ENCODE data around the gene ZBTB24. TPM values are rescaled to one million over a fixed set of nuclear protein-coding genes. Genes with fewer than 3 reads are reported as not detected.

The ZBTB24 gene
- total RNA-seq, 1 experiment from 2014 or later: 21.5 TPM

DNA sequence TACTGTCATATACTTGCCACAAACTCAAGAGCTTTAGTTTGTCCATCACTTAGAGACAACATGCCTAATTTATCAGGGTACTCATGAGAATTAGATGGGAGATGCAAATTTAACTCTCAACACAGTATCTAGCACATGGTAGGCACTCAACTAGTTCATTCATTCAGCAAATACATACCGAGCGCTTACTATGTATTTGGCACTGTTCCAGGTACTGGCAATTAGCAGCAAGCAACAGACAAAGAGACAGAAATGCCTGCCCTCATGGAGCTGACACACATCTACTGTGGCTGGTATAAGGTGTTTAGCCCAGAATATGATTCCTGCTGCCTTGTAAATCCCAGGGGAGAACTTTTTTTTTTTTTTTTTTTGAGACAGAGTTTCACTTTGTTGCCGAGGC is 32.2 kb downstream of the ZBTB24 start:
- BruUV-seq (replicated peaks): no TSS peak
- no peaks in the 10 kb centered on the region for H3K36me3 ChIP-seq (ENCODE audit: control insufficient read depth, insufficient read depth, low read length)
- ATAC-seq: no peak
- in situ Hi-C loops (cut with HindIII; ENCODE audit: low pct_unique_long_range_greater_than_20kb, low sequenced_read_pairs) (no loop called here), intact Hi-C loops (cut with micrococcal nuclease; ENCODE audit: unreplicated experiment) (no loop called here)
- TF ChIP-seq POLR2AphosphoS5 (IDR thresholded peaks at IDR 0.05; ENCODE audit: low read depth, low read length) (no peak), TCF7L2 (IDR thresholded peaks at IDR 0.05; ENCODE audit: low read depth, low read length) (no peak), SIN3A (IDR thresholded peaks at IDR 0.05; ENCODE audit: borderline replicate concordance, insufficient read depth, low read depth, low read length) (no peak)
- TF ChIP-seq, protein P1, sequence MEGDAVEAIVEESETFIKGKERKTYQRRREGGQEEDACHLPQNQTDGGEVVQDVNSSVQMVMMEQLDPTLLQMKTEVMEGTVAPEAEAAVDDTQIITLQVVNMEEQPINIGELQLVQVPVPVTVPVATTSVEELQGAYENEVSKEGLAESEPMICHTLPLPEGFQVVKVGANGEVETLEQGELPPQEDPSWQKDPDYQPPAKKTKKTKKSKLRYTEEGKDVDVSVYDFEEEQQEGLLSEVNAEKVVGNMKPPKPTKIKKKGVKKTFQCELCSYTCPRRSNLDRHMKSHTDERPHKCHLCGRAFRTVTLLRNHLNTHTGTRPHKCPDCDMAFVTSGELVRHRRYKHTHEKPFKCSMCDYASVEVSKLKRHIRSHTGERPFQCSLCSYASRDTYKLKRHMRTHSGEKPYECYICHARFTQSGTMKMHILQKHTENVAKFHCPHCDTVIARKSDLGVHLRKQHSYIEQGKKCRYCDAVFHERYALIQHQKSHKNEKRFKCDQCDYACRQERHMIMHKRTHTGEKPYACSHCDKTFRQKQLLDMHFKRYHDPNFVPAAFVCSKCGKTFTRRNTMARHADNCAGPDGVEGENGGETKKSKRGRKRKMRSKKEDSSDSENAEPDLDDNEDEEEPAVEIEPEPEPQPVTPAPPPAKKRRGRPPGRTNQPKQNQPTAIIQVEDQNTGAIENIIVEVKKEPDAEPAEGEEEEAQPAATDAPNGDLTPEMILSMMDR (IDR thresholded peaks at IDR 0.05): no peak
- TF ChIP-seq, protein P2, sequence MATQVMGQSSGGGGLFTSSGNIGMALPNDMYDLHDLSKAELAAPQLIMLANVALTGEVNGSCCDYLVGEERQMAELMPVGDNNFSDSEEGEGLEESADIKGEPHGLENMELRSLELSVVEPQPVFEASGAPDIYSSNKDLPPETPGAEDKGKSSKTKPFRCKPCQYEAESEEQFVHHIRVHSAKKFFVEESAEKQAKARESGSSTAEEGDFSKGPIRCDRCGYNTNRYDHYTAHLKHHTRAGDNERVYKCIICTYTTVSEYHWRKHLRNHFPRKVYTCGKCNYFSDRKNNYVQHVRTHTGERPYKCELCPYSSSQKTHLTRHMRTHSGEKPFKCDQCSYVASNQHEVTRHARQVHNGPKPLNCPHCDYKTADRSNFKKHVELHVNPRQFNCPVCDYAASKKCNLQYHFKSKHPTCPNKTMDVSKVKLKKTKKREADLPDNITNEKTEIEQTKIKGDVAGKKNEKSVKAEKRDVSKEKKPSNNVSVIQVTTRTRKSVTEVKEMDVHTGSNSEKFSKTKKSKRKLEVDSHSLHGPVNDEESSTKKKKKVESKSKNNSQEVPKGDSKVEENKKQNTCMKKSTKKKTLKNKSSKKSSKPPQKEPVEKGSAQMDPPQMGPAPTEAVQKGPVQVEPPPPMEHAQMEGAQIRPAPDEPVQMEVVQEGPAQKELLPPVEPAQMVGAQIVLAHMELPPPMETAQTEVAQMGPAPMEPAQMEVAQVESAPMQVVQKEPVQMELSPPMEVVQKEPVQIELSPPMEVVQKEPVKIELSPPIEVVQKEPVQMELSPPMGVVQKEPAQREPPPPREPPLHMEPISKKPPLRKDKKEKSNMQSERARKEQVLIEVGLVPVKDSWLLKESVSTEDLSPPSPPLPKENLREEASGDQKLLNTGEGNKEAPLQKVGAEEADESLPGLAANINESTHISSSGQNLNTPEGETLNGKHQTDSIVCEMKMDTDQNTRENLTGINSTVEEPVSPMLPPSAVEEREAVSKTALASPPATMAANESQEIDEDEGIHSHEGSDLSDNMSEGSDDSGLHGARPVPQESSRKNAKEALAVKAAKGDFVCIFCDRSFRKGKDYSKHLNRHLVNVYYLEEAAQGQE (IDR thresholded peaks at IDR 0.05; ENCODE audit: insufficient read depth in 1 of 2, low read depth in 2 of 2, low read length in 1 of 2): no peak
- H3K27ac ChIP-seq (ENCODE audit: low read length): no peak overlapping the region
- ChIA-PET POLR2A (interaction anchor here (0.5 kb wide), 1 partner anchor 29 kb away, joined by 8 read pairs; no protein-coding TSS in a partner anchor), CTCF (no interaction called here)
- peaks cover 6% of the 10 kb centered on the region for H3K4me1 ChIP-seq (ENCODE audit: control insufficient read depth, insufficient read depth, low read length)
- H3K4me3 ChIP-seq (ENCODE audit: low read depth in 2 of 2, low read length in 2 of 2): no peak overlapping the region
- DNase-seq (ENCODE audit: low read depth, low spot score): no peak
- H3K27me3 ChIP-seq (ENCODE audit: control insufficient read depth, insufficient read depth, low read length): no peaks in the 10 kb centered on the region
- H3K9me3 ChIP-seq (ENCODE audit: control insufficient read depth, insufficient read depth, low read depth, low read length): no peaks in the 10 kb centered on the region

DNA sequence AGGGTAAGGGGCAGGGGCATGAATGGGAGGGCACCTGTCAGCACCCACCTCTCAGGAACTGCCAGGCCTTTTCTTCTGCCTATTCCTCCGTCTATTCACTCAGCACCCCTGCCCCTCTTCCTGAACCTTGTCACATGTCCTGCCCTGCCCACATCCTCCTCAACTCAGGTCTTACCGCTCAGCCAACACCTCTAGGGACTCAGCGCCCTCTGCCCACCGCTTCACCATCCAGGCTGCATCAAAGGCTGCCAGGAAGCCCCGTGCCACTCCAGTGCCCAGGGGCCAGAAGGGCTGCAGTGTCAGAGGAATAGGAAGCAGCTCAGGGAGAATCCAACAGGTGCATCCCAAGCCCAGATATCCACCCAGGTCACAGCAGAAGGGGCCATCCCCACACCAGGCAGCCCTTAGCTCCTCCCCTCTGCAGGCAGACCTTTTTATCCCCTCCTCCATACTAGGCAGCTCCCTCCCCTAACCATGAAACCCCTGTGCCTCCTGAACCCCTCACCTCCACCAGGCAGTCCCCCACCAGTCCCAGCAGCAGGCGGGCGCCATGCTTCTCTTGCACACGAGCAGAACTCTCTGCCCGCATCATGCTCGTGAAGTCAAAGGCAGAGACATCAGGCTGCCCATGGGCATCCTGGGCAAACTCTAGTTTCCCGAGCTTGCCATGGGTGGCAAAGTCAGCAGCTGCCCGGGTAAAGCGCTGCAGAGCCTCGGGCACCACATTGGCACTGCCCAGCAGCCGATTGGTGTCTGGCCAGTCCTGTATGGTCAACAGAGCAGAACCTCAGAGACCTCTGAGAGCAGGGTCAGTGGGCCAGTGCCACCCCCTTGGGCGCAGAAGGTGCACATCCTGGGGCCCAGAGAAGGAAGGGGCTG is 33.0 kb downstream of the ZBTB24 start:
- no TSS peak for BruUV-seq (replicated peaks)
- POLR2A ChIA-PET: interaction anchor here (0.5 kb wide), 1 partner anchor 30 kb away, joined by 8 read pairs; no protein-coding TSS in a partner anchor
- no peak overlapping the region for H3K4me3 ChIP-seq (ENCODE audit: low read depth in 2 of 2, low read length in 2 of 2)
- no peak for ATAC-seq
- in situ Hi-C loops (cut with HindIII; ENCODE audit: low pct_unique_long_range_greater_than_20kb, low sequenced_read_pairs): no loop called here
- no peaks in the 10 kb centered on the region for H3K9me3 ChIP-seq (ENCODE audit: control insufficient read depth, insufficient read depth, low read depth, low read length)
- CTCF ChIA-PET: no interaction called here
- intact Hi-C loops (cut with micrococcal nuclease; ENCODE audit: unreplicated experiment): no loop called here
- H3K27ac ChIP-seq (ENCODE audit: low read length): no peak overlapping the region
- DNase-seq (ENCODE audit: low read depth, low spot score): no peak
- H3K4me1 ChIP-seq (ENCODE audit: control insufficient read depth, insufficient read depth, low read length): peaks cover 6% of the 10 kb centered on the region
- TF ChIP-seq, protein P2 (IDR thresholded peaks at IDR 0.05; ENCODE audit: insufficient read depth in 1 of 2, low read depth in 2 of 2, low read length in 1 of 2): no peak
- TF ChIP-seq SIN3A (IDR thresholded peaks at IDR 0.05; ENCODE audit: borderline replicate concordance, insufficient read depth, low read depth, low read length) (no peak), POLR2AphosphoS5 (IDR thresholded peaks at IDR 0.05; ENCODE audit: low read depth, low read length) (no peak), TCF7L2 (IDR thresholded peaks at IDR 0.05; ENCODE audit: low read depth, low read length) (no peak)
- TF ChIP-seq, protein P1 (IDR thresholded peaks at IDR 0.05): no peak
- no peaks in the 10 kb centered on the region for H3K36me3 ChIP-seq (ENCODE audit: control insufficient read depth, insufficient read depth, low read length)
- H3K27me3 ChIP-seq (ENCODE audit: control insufficient read depth, insufficient read depth, low read length): no peaks in the 10 kb centered on the region

Measured in Panc1 (cell line).